ENCODE measurements around the gene VRTN. TPM values are rescaled to one million over a fixed set of nuclear protein-coding genes. Genes with fewer than 3 reads are reported as not detected.

The VRTN gene
- not detected in 2 replicates for total RNA-seq

GRCh38 chr14:74348241-74348734 is at the start of gene VRTN:
Gene VRTN, plus strand, starts transcription at chr14:74348471. Its CDS starts 8,313 bp downstream, at chr14:74356784.

GRCh38 chr14:74302634-74303569 is 45.4 kb upstream of the VRTN start, which contains the start of gene ABCD4:
Gene ABCD4, minus strand, starts transcription at chr14:74302934. Its CDS starts 22 bp downstream, at chr14:74302912.

Other genes starting within 250 kb of the VRTN start
- gene VSX2, start 109.0 kb upstream of the VRTN start, total RNA-seq = not detected in 2 replicates
- 18.3 and 21.9 TPM in 2 replicates for gene ABCD4, start 45.5 kb upstream of the VRTN start, total RNA-seq
- not detected in 2 replicates for gene SYNDIG1L, start 77.7 kb downstream of the VRTN start, total RNA-seq
- gene NPC2, start 144.8 kb downstream of the VRTN start, total RNA-seq = 112 and 157 TPM in 2 replicates
- 10.1 and 14.4 TPM in 2 replicates for gene ISCA2, start 145.3 kb downstream of the VRTN start, total RNA-seq

Measured in smooth muscle cell of bladder (primary cell).